DMS79 treated with DMSO at 0.1 percent for 48 hours (cell line): ENCODE results near the gene B3GNT8.
"Not testable (repeated sequence)": the region's sequence is repeated elsewhere in the genome, so short reads cannot be mapped to it uniquely, and the experiment has no call there.

Source experiments
- DNase-seq: peaks from one replicate; lab custom pipeline; 2025; lab: John Stamatoyannopoulos, UW

The B3GNT8 gene

GRCh38 chr19:41413947-41414346 is 13.2 kb downstream of the B3GNT8 start:
- DNase-seq: no peak

GRCh38 chr19:41412953-41413352 is 14.2 kb downstream of the B3GNT8 start:
- no peak for DNase-seq

- DNase-seq: no peak
These were observed 15.3 kb downstream of the B3GNT8 start for GRCh38 chr19:41411968-41412265.

GRCh38 chr19:41411100-41411967 is 15.8 kb downstream of the B3GNT8 start:
- no peak for DNase-seq

- DNase-seq: no peak
These were observed 16.7 kb downstream of the B3GNT8 start for GRCh38 chr19:41410336-41411054.

GRCh38 chr19:41409288-41409687 is 17.9 kb downstream of the B3GNT8 start:
- DNase-seq: peak; percentile 30

GRCh38 chr19:41408846-41409245 is 18.3 kb downstream of the B3GNT8 start:
- not testable (repeated sequence) for DNase-seq

GRCh38 chr19:41408256-41408655 is 18.9 kb downstream of the B3GNT8 start:
- DNase-seq: peak; percentile 11

GRCh38 chr19:41407271-41407670 is 19.9 kb downstream of the B3GNT8 start:
- peak; percentile 77 for DNase-seq

GRCh38 chr19:41405776-41406175 is 21.4 kb downstream of the B3GNT8 start:
- no peak for DNase-seq

GRCh38 chr19:41403181-41403970 is 23.8 kb downstream of the B3GNT8 start:
- DNase-seq: peak; percentile 97

- DNase-seq: no peak
These were observed 25.2 kb downstream of the B3GNT8 start for GRCh38 chr19:41402010-41402409.

- no peak for DNase-seq
These were observed 25.7 kb downstream of the B3GNT8 start for GRCh38 chr19:41401483-41401882.

GRCh38 chr19:41399525-41399924 is 27.6 kb downstream of the B3GNT8 start:
- DNase-seq: no peak

GRCh38 chr19:41399091-41399490 is 28.1 kb downstream of the B3GNT8 start:
- DNase-seq: no peak

GRCh38 chr19:41398598-41398997 is 28.6 kb downstream of the B3GNT8 start:
- DNase-seq: peak; percentile 47

- DNase-seq: no peak
These were observed 29.1 kb downstream of the B3GNT8 start for GRCh38 chr19:41398050-41398418.

GRCh38 chr19:41397086-41398049 is 29.8 kb downstream of the B3GNT8 start, which contains the start of the genes BCKDHA and EXOSC5:
BCKDHA (plus strand) TSS chr19:41397818; CDS start chr19:41397828, 10 bp downstream.
EXOSC5 (minus strand) TSS chr19:41397359; CDS start chr19:41397328, 31 bp downstream.
- peak; percentile 99 for DNase-seq

- no peak for DNase-seq
These were observed 31.8 kb downstream of the B3GNT8 start for GRCh38 chr19:41395355-41395754.

GRCh38 chr19:41392775-41393174 is 34.4 kb downstream of the B3GNT8 start:
- no peak for DNase-seq

- DNase-seq: no peak
These were observed 35.6 kb downstream of the B3GNT8 start for GRCh38 chr19:41391618-41392017.
